Muscle of back (tissue), 11 donors: ENCODE measurements around the gene PIK3CA. TPM values are rescaled to one million over a fixed set of nuclear protein-coding genes. Genes with fewer than 3 reads are reported as not detected.
"Not testable (repeated sequence)": the region's sequence is repeated elsewhere in the genome, so short reads cannot be mapped to it uniquely, and the experiment has no call there.

ENCODE experiments used
- DNase-seq, 3 donors: peaks; one replicate each; pipeline versions ENCODE4 v3.0.0 to v3.0.0-alpha.2; 2013
- polyA plus RNA-seq, 10 donors: library from polyadenylated mRNA; unstranded; fragments of 120-200 nt; gene quantifications; one replicate each; pipeline ENCODE4 v1.2.1, GENCODE V29; 2013; ENCODE audit not compliant: insufficient read length in 10 of 10

Gene PIK3CA
- polyA plus RNA-seq, 10 donors = 20.1 to 30.0 (median 24.2) TPM

DNA sequence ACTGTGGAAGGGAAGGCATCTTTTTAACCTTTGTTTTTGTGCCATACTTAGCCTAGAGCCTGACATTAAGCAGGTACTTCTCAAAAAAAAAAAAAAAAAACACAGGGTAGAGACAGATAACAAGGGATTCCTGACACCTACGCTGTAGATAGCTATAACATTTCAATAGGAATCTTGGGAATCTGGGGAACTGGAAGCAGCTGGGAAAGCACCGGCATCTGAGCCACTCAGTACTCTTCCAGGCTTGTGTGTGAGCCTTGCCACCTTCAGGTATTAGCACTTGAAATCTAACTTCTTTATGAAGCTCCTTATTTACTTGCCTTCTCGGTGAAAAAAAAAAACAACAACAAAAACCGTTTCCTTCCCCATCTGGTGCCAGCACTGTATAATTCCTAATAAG is 46.8 kb downstream of the PIK3CA start:
- DNase-seq = no peak

DNA sequence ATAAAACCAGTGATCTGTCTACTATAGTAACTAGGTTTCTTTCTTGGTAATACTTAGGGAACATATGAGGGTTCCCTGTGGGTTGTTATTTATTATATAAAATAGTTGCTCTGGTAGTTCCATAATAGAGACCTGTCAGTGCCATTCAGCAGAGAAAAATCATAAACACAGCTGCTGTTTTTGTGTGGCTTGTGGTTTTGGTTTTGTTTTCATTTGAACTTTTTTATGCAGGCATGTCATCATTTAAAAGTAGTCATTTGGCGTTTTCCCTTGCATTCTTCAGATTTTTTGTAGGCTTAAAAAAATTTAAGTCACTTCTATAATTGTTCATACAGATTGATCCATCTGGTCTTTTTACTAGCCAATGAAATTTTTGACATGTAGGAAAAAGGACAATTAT is 47.9 kb downstream of the PIK3CA start:
- DNase-seq = peak in 1 of 3 donors; percentile 45

DNA sequence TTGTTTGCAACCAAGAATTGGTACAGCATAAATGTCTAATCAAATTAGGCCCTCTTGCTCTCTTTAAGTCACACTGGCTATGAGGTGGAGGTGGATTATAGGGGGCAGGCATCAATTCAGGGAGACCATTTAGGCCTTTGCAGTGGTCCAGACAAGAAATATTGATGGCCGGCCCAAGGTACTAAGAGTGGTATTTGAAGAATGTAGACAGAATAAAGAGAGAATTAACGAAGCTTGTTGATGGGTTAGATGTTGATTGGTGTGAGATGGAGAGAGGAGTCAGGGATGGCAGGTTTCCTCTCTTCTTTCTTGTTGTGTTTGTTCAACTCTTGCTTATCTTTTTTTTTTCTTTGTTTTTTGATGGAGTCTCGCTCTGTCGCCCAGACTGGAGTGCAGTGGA is 48.5 kb downstream of the PIK3CA start:
- DNase-seq = no peak

DNA sequence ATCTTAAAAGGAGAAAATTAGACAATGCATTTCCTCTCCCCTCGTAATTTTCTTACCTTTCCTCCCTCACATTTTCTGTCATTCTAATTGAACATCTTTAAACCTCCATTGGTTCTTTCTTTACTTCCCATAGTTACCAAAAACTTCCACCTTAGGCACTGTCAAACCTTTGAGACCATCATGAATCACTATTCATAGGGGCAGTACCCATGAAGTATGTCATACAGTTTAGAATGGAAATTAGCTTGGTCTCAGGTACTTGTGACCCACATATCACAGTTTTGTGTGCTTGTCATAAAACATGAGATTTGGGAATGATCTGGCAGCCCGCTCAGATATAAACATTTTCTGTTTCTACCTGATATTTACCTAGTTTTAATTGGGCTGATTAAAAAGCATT is 52.6 kb downstream of the PIK3CA start:
- no peak for DNase-seq

DNA sequence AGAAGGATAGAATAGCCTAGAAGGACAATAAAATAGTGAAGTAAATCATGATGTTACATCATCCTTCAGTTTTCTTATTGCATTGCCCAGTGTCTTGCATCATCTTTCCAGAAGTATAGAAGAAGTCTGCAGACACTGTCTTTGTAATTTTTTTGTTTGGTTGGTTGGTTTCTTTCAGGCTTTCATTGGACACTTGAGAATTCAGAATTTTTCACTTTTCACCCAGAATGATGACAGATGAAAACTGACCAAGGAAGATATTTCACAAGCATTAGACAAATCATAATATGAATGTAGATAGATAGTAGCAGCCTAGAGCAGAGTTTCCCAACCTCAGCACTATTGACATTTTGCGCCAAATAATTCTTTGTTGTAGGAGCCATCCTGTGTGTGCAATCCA is 67.4 kb downstream of the PIK3CA start:
- DNase-seq = not testable (repeated sequence)

DNA sequence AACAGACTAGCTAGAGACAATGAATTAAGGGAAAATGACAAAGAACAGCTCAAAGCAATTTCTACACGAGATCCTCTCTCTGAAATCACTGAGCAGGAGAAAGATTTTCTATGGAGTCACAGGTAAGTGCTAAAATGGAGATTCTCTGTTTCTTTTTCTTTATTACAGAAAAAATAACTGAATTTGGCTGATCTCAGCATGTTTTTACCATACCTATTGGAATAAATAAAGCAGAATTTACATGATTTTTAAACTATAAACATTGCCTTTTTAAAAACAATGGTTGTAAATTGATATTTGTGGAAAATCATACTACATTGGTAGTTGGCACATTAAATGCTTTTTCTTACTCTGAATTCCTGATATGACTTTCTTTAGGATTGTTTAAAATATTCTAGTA is 70.1 kb downstream of the PIK3CA start:
- not testable (repeated sequence) for DNase-seq

DNA sequence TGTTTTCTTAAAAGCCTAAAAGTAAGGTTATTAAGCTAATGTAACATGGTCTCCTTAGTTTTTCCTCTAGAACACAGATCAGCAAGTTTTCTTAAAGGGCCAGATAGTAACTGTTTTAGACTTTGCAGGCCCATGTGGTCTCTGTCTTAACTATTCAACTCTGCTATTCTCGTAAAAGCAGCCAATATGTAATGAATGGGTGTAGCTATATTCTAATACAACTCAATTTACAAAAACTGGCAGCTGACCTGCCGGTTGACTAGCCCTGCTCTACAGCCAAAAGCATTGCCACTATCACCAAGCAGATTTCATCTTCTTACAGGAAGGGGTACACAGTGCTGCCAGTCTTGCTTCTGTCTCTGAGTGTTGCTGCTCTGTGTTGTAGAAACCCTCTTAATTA is 75.4 kb downstream of the PIK3CA start:
- no peak for DNase-seq

DNA sequence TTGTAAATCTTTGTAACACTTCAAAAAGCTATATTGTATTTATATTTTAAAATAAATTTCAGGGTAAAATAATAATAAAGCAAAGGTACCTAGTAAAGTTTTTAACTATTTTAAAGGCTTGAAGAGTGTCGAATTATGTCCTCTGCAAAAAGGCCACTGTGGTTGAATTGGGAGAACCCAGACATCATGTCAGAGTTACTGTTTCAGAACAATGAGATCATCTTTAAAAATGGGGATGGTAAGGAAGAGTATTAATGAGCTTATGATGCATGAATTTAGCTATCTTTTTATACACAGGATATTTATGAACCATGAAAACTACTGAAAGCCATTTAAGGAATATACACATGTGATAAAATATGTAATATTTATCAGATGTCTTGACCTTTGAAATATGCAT is 76.4 kb downstream of the PIK3CA start:
- DNase-seq = no peak

DNA sequence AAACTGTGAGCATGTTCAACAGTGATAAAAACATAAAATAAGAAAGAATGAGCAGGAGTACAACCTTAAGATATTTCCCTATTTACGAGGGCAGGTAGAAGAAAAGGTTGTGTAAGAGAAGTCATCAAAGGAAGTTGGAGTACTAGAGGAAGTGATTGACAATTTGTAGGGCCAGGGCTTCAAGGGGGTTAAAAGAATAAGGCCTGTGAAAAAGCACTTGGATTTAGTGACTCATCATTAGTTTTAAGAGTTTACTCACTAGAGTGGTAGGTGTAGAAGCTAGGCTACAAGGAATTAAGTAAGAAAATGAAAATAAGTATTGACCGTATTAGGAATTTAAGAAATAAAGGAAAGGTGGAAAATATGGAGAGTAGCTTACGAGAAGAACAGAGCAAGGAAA is 79.2 kb downstream of the PIK3CA start:
- DNase-seq = no peak

DNA sequence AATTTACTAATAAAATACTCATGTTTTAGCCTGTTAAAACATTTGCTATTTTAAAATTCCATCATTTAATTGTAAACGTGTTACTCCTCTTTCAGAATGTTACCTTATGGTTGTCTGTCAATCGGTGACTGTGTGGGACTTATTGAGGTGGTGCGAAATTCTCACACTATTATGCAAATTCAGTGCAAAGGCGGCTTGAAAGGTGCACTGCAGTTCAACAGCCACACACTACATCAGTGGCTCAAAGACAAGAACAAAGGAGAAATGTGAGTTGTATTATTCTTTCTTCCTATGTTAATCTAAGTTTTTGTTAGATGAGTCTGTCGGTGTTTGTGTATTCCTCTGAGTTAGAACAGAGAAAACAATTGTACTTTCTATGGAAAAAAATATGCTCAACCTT is 81.0 kb downstream of the PIK3CA start:
- no peak for DNase-seq

DNA sequence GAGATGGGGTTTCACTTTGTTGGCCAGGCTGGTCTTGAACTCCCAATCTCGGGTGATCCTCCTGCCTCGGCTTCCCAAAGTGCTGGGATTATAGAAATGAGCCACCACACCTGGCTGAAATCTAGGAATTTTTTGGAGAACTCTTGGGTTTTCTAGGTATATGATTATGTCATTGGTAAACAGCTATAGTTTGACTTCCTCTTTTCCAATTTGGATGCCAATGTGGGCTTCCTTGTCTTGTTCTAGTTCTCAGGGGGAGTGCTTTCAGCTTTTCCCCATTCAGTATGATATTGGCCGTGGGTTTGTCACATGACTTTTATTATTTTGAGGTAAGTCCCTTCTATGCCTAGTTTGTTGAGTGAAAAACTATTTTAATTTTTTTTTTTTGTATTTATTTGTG is 84.9 kb downstream of the PIK3CA start:
- DNase-seq = no peak

DNA sequence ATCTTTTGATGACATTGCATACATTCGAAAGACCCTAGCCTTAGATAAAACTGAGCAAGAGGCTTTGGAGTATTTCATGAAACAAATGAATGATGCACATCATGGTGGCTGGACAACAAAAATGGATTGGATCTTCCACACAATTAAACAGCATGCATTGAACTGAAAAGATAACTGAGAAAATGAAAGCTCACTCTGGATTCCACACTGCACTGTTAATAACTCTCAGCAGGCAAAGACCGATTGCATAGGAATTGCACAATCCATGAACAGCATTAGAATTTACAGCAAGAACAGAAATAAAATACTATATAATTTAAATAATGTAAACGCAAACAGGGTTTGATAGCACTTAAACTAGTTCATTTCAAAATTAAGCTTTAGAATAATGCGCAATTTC is 86.0 kb downstream of the PIK3CA start:
- no peak for DNase-seq

DNA sequence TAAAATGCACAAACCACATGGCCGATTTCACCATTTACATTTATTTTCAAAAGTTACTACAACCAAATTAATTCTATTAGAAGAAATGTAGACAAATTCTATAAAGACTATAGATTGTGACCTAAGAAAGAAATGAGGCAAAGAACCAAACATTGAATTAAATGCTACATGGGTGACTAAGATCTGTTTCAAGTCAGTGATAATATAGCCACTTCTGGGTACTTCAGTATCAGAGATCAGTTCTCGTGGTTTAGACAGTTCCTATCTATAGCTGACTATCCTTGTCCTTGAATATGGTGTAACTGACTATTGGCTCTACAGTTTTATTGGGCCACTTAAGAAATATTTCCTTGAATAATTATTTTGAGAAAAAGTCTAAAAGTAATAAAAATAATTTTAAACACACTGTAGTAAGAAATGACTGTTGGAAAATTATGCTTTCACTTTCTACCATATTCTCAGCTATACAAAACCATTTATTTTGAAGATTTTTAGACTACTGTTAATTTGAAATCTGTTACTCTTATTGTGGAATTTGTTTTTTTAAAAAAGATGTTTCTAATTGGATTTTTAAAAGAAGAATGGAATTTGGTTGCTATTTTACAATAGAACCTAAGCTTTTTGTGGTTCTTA is 88.6 kb downstream of the PIK3CA start:
- no peak for DNase-seq

DNA sequence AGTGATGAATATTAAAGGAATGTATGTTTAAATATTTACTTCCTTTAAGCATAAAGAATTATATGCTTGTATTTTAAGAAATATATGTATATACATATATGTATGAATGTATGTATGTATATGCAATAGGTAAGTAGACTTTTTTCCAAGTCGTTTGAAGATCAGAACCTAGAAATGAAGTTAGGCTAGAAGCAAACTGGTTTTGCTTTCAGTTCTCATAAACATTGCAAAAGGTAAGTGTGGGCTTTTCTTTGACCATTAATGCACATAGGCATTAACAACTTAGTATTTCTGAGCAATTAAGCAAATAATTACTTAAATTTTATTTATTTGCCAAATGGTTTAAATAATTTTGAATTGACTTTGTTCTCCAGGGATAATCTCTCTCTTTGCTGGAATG is 92.1 kb downstream of the PIK3CA start:
- DNase-seq = not testable (repeated sequence)

DNA sequence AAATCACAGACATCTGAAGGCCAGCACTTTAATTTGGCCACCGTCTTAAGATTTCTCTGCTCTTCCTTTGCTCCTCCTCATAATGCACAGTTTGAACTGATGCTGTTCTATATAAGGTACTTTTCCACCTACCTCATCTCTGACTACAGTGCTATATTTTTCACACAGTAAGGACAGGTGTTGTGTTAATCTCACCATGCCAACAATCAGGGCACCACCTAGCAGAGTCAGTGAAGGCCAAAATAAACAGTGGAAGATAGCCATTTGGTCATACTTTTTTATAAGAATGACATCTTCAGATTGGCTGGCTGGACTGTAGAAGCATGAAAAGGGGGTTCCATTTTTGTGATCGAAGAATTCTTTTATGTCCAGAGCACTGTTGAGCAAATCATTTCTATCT is 94.7 kb downstream of the PIK3CA start:
- not testable (repeated sequence) for DNase-seq

DNA sequence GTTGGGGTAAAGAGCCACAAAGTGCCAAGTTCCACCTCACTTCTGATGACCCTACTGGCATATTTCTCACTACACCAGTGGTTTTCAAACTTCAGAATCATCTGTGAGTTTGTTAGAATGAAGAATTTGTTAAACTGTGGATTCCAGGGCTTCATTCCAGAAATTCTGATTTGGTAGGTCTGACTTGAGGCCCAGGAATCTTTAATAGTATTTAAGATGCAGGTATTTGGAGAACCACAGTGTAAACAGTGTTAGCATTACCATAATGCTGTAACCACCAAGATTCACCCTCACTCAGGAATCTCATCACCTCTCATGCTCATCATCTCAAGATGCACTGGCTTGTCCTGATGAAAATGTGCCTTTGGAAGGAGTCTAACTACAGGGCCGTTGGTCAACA is 96.7 kb downstream of the PIK3CA start:
- no peak for DNase-seq

DNA sequence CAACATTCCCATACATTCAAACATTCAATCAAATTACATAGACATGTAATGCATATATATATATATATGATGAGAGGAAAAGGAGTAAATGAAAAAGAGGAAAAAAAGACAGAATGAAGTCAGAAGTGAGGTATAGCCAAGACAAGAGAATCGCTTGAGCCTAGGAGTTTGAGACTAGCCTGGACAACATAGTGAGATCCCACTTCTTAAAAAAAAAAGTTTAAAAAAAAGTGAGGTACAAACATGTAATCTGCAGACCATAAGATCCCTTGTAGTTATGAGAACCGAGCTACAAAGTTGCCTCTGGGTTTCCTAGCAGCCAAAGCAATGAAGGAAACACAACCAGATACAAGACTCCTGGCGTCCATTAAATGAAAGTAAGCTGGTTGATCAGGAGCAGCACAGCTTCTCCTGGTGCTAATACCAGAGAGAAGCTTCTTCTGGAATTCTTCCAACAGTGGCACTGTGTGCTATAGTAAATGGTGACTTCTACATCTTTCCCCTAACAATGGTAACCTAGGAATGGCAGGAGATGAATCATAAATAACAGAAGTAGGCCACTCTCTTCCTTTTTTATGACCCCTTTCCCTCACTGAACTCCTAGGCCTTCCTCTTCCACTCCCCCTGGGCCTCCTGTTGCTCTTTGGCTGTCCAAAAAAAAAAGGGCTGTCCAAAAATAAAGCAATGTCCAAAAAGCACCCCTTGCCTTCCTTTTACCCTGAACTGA is 99.3 kb downstream of the PIK3CA start:
- DNase-seq = no peak

DNA sequence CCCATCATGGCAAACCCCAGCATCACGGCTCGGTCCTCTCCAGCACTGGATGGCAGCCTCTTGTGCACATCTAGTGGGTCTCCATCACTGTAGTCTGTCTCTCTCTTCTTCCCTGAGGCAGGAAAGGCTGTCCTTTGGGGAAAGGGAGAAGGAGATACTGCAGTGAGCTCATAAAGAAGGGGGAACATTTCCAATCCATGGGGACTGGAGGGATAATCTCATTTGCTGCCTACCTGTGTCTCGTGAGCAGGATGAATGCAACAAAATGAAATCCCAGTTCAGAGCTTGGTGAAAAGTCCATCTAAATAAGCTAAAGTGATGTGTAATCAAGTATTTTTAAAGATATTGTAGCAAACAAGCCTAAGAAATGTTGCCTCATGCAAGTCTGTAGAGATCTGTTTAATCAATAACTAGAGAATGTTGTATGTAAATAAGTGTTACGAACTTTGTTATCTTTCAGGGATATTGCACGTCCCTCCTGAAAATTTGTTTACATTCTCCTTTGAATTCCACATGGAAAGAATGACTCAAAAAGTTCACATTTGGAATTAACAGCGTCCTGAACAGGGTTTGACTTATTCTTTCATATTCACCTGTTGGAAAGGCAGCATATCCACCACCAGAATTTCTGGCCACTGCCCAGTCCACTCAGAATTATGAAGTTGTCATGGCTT is 102.8 kb downstream of the PIK3CA start, which contains the start of gene KCNMB3:
TSS of gene KCNMB3 (minus strand) at position 312 of the 674 bp plus-strand sequence. CDS start at position 188, 124 bp downstream.
- no peak for DNase-seq

DNA sequence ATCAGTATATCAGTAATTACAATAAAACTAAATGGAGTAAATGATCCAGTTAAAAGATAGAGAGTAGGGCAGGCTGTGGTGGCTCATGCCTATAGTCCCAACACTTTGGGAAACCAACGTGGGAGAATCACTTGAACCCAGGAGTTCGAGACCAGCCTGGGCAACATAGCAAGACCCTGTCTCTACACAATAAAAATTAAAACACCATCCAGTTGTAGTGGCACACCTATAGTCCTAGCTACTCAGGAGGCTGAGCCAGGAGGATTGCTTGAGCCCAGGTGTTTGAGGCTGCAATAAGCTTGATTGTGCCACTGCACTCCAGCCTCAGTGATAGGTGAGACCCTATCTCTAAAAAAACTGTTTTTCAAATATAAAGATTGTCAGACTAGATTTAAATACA is 108.7 kb downstream of the PIK3CA start:
- DNase-seq = no peak

DNA sequence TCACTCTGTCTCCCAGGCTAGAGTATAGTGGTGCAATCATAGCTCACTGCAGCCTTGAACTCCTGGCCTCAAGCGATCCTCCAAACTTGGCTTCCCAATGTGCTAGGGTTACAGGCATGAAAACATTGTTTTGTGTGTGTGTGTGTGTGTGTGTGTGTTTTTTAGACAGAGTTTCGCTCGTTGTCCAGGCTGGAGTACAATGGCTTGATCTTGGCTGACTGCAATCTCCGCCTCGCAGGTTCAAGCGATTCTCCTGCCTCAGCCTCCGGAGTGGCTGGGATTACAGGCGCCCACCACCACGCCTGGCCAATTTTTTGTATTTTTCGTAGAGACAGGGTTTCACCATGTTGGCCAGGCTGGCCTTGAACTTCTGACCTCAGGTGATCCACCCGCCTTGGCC is 109.6 kb downstream of the PIK3CA start:
- DNase-seq = not testable (repeated sequence)

DNA sequence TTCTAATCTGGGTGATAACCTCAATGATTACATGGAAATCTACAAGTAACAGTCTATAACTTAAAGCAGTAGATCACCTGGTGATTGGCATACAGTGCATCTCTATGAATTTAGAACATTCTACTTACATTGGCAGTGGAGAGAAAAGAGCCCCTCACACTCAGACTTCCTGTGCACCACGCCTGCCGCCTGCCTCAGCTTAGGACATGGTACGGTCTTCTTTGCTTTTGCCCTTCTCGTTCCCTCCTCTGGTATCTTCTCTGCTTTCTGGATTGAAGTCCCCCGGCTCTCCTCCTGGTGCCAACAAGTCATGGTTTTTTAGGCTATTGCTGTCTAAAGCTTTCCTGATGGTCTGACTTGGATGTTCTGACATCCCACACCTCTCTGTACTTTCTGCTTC is 110.7 kb downstream of the PIK3CA start:
- no peak for DNase-seq

DNA sequence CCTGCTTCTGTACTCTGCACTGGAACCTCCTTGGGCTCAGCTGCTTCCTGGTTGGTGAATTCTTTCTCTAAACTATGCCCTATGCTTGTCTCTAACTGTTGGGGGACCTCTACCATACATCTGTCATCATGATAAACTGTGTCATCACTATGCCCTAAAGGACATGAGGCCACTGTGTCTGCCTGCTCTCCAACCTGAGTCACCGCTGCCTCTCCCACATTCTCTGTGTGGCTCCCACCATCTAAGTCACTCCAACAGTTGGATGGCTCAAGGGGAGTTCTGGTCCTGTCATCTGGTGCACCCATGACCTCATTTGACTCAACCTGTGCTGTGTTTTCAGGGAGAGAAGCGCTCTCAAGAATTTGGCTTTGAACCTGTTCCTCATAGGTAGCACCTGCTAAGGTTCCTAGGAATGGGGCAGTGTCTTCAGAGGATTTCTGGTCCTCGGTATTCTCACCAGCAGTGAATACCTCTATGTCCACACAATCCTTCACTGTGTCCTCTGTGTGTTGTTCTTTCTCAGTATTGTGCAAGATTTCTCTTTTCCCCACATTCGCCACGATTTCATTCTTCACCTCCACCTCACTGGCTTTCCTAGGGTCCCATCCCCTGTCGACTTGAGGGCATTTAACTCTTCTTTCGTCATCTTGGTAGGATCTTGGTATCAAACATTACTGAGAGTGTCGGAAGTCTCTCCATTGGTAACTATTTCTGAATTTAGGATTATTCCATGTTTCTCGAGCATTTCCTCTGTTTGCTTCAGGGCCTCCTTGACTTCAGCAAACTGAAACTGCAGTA is 112.0 kb downstream of the PIK3CA start:
- DNase-seq = not testable (repeated sequence)
